ENCODE measurements around the gene ZFP1.

ZFP1 gene

DNA sequence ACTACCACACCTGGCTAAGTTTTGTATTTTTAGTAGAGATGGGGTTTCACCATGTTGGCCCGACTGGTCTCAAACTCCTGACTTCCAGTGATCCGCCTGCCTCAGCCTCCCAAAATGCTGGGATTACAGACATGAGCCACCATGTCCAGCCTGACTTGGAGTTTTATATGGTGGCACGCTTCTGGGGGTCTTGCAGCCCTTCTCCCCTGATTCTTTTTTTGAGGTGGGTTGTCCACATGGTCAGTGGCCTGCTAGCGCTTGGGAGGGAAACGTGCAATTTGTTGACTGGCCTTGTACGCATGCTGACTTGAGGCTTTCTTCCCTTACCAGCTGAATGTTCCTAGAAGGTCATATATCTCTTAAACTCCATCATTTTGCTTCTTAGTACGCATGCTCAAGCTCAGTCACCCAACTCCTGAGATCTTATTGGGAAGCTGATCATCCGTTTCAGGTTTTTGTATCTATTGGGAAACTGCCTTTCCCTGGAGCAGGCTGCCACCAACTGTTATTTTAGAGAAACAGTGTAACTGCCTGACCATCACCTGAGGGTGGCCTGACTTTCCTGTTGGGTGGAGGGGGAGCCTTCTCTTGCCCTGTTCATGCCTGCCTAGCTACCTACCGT, 18.1 kb upstream of the ZFP1 start:
- TF ChIP-seq, protein P1, sequence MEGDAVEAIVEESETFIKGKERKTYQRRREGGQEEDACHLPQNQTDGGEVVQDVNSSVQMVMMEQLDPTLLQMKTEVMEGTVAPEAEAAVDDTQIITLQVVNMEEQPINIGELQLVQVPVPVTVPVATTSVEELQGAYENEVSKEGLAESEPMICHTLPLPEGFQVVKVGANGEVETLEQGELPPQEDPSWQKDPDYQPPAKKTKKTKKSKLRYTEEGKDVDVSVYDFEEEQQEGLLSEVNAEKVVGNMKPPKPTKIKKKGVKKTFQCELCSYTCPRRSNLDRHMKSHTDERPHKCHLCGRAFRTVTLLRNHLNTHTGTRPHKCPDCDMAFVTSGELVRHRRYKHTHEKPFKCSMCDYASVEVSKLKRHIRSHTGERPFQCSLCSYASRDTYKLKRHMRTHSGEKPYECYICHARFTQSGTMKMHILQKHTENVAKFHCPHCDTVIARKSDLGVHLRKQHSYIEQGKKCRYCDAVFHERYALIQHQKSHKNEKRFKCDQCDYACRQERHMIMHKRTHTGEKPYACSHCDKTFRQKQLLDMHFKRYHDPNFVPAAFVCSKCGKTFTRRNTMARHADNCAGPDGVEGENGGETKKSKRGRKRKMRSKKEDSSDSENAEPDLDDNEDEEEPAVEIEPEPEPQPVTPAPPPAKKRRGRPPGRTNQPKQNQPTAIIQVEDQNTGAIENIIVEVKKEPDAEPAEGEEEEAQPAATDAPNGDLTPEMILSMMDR (IDR thresholded peaks at IDR 0.05; ENCODE audit: borderline replicate concordance, extremely low read depth, low read length, poor library complexity, severe bottlenecking): peak; percentile 24
- no peak for TF ChIP-seq EZH2 (IDR thresholded peaks at IDR 0.05; ENCODE audit: borderline replicate concordance, low read depth, low read length, severe bottlenecking)
- H3K4me2 ChIP-seq (ENCODE audit: insufficient read depth, low read length): no peak overlapping the region
- ATAC-seq (ENCODE audit: insufficient read depth, low read depth): no peak

GRCh38 chr16:75131081-75131480, 17.2 kb upstream of the ZFP1 start:
- no peak overlapping the region for H2AFZ ChIP-seq (ENCODE audit: low read depth, low read length)
- H3K27me3 ChIP-seq (ENCODE audit: insufficient read depth, low read length, poor library complexity): no peaks in the 10 kb centered on the region
- TF ChIP-seq EZH2 (IDR thresholded peaks at IDR 0.05; ENCODE audit: borderline replicate concordance, low read depth, low read length, severe bottlenecking): no peak
- TF ChIP-seq, protein P1 (IDR thresholded peaks at IDR 0.05; ENCODE audit: borderline replicate concordance, extremely low read depth, low read length, poor library complexity, severe bottlenecking): no peak
- no peaks in the 10 kb centered on the region for H4K20me1 ChIP-seq (ENCODE audit: insufficient read depth, low read length)
- no peak overlapping the region for H3K4me3 ChIP-seq (ENCODE audit: low read depth in 1 of 2, low read length in 2 of 2)
- H3K4me1 ChIP-seq (ENCODE audit: insufficient read depth, low read length): peaks cover 6% of the 10 kb centered on the region; the same call in 1 of the 2 replicates
- no peak overlapping the region for H3K4me2 ChIP-seq (ENCODE audit: insufficient read depth, low read length)
- no peaks in the 10 kb centered on the region for H3K36me3 ChIP-seq (ENCODE audit: insufficient read depth, low read length)
- H3K9ac ChIP-seq (ENCODE audit: low read depth, low read length): no peak overlapping the region
- ATAC-seq (ENCODE audit: insufficient read depth, low read depth) (no peak), DNase-seq (no peak)
- H3K79me2 ChIP-seq (ENCODE audit: insufficient read depth, low read length): no peaks in the 10 kb centered on the region
- H3K9me3 ChIP-seq (ENCODE audit: insufficient read depth, low read length, severe bottlenecking): peaks cover 13% of the 10 kb centered on the region
- H3K27ac ChIP-seq (ENCODE audit: low read length): no peak overlapping the region

More for the DNA sequence above, 18.1 kb upstream of the ZFP1 start:
- no peak for DNase-seq
- peaks cover 13% of the 10 kb centered on the region for H3K9me3 ChIP-seq (ENCODE audit: insufficient read depth, low read length, severe bottlenecking)
- H4K20me1 ChIP-seq (ENCODE audit: insufficient read depth, low read length): no peaks in the 10 kb centered on the region
- no peak overlapping the region for H3K9ac ChIP-seq (ENCODE audit: low read depth, low read length)
- no peaks in the 10 kb centered on the region for H3K79me2 ChIP-seq (ENCODE audit: insufficient read depth, low read length)
- H3K27ac ChIP-seq (ENCODE audit: low read length): no peak overlapping the region
- no peak overlapping the region for H3K4me3 ChIP-seq (ENCODE audit: low read depth in 1 of 2, low read length in 2 of 2)
- no peak overlapping the region for H2AFZ ChIP-seq (ENCODE audit: low read depth, low read length)
- H3K36me3 ChIP-seq (ENCODE audit: insufficient read depth, low read length): no peaks in the 10 kb centered on the region
- H3K27me3 ChIP-seq (ENCODE audit: insufficient read depth, low read length, poor library complexity): no peaks in the 10 kb centered on the region
- peaks cover 6% of the 10 kb centered on the region; the same call in 1 of the 2 replicates for H3K4me1 ChIP-seq (ENCODE audit: insufficient read depth, low read length)

- Histone ChIP-seq H2AFZ (ENCODE audit: low read depth, low read length) (no peak overlapping the region), H4K20me1 (ENCODE audit: insufficient read depth, low read length) (no peaks in the 10 kb centered on the region), H3K4me1 (ENCODE audit: insufficient read depth, low read length) (no peaks in the 10 kb centered on the region), H3K9ac (ENCODE audit: low read depth, low read length) (no peak overlapping the region), H3K79me2 (ENCODE audit: insufficient read depth, low read length) (no peaks in the 10 kb centered on the region), H3K9me3 (ENCODE audit: insufficient read depth, low read length, severe bottlenecking) (no peaks in the 10 kb centered on the region), H3K4me2 (ENCODE audit: insufficient read depth, low read length) (no peak overlapping the region), H3K4me3 (ENCODE audit: low read depth in 1 of 2, low read length in 2 of 2) (no peak overlapping the region), H3K27ac (ENCODE audit: low read length) (no peak overlapping the region), H3K27me3 (ENCODE audit: insufficient read depth, low read length, poor library complexity) (no peaks in the 10 kb centered on the region), H3K36me3 (ENCODE audit: insufficient read depth, low read length) (no peaks in the 10 kb centered on the region)
- no peak for DNase-seq
- no peak for ATAC-seq (ENCODE audit: insufficient read depth, low read depth)
- TF ChIP-seq, protein P1 (IDR thresholded peaks at IDR 0.05; ENCODE audit: borderline replicate concordance, extremely low read depth, low read length, poor library complexity, severe bottlenecking): no peak
- TF ChIP-seq EZH2 (IDR thresholded peaks at IDR 0.05; ENCODE audit: borderline replicate concordance, low read depth, low read length, severe bottlenecking): no peak
Observed at GRCh38 chr16:75138233-75138632, 10.1 kb upstream of the ZFP1 start.
